KMS-11 (cell line): ENCODE results near the gene ARHGEF6.

ENCODE experiments used
- H2AFZ ChIP-seq: fragments of 200-600 bp; sonication (generic); 2 replicates; pipeline ENCODE4 v1.6.1; 2016; ENCODE audit warnings: antibody characterized with exemption, mixed run types, low read depth
- H3K27ac ChIP-seq: fragments of 200-600 bp; sonication (generic); 2 replicates; pipeline ENCODE4 v1.6.1; 2016; ENCODE audit warnings: mild to moderate bottlenecking, mixed run types
- H3K27me3 ChIP-seq: fragments of 200-600 bp; sonication (generic); 2 replicates; pipeline ENCODE4 v1.6.1; 2017; ENCODE audit warnings: mild to moderate bottlenecking, low read depth, mixed run types, moderate library complexity; ENCODE audit not compliant: insufficient read depth
- H3K36me3 ChIP-seq: fragments of 200-600 bp; sonication (generic); 2 replicates; pipeline ENCODE4 v1.6.1; 2017; ENCODE audit warnings: mild to moderate bottlenecking, mixed run types; ENCODE audit not compliant: insufficient read depth
- H3K4me1 ChIP-seq: fragments of 200-600 bp; sonication (generic); 2 replicates; pipeline ENCODE4 v1.6.1; 2016; ENCODE audit warnings: mild to moderate bottlenecking, low read depth, mixed run types; ENCODE audit not compliant: poor library complexity, severe bottlenecking
- H3K4me2 ChIP-seq: fragments of 200-600 bp; sonication (generic); 2 replicates; pipeline ENCODE4 v1.7.0; 2016; ENCODE audit warnings: mild to moderate bottlenecking, mixed run types
- H3K4me3 ChIP-seq: fragments of 200-600 bp; sonication (generic); IDR thresholded peaks from 2 replicates; pipeline ENCODE4 v1.6.1; 2017; ENCODE audit warnings: low read depth, low read length, mixed read lengths; ENCODE audit not compliant: insufficient read depth
- H3K79me2 ChIP-seq: fragments of 200-600 bp; sonication (generic); 2 replicates; pipeline ENCODE4 v1.6.1; 2016; ENCODE audit warnings: low read depth, mixed run types; ENCODE audit not compliant: insufficient read depth
- H3K9ac ChIP-seq: fragments of 200-600 bp; sonication (generic); 2 replicates; pipeline ENCODE4 v1.6.1; 2016; ENCODE audit warnings: mild to moderate bottlenecking, mixed run types
- H4K20me1 ChIP-seq: fragments of 200-600 bp; sonication (generic); 2 replicates; pipeline ENCODE4 v1.6.1; 2016; ENCODE audit warnings: mild to moderate bottlenecking, mixed run types; ENCODE audit not compliant: insufficient read depth
- TF ChIP-seq, protein P1 (sequence below): fragments of 200-600 bp; sonication (generic); conservative IDR thresholded peaks from 2 replicates; pipeline ENCODE4 v1.6.1; 2017; ENCODE audit warnings: low read depth, mild to moderate bottlenecking, antibody characterized with exemption, low read length, moderate library complexity, mixed read lengths

The ARHGEF6 gene

GRCh38 chrX:136636121-136636520, 144.6 kb downstream of the ARHGEF6 start:
- H4K20me1 ChIP-seq = no peaks in the 10 kb centered on the region
- no peaks in the 10 kb centered on the region for H3K36me3 ChIP-seq
- no peak overlapping the region for H3K27ac ChIP-seq
- no peak overlapping the region for H3K4me3 ChIP-seq
- H2AFZ ChIP-seq = no peak overlapping the region
- H3K79me2 ChIP-seq = no peaks in the 10 kb centered on the region
- no peak overlapping the region for H3K4me2 ChIP-seq
- no peaks in the 10 kb centered on the region for H3K4me1 ChIP-seq
- no peaks in the 10 kb centered on the region for H3K27me3 ChIP-seq
- TF ChIP-seq, protein P1, sequence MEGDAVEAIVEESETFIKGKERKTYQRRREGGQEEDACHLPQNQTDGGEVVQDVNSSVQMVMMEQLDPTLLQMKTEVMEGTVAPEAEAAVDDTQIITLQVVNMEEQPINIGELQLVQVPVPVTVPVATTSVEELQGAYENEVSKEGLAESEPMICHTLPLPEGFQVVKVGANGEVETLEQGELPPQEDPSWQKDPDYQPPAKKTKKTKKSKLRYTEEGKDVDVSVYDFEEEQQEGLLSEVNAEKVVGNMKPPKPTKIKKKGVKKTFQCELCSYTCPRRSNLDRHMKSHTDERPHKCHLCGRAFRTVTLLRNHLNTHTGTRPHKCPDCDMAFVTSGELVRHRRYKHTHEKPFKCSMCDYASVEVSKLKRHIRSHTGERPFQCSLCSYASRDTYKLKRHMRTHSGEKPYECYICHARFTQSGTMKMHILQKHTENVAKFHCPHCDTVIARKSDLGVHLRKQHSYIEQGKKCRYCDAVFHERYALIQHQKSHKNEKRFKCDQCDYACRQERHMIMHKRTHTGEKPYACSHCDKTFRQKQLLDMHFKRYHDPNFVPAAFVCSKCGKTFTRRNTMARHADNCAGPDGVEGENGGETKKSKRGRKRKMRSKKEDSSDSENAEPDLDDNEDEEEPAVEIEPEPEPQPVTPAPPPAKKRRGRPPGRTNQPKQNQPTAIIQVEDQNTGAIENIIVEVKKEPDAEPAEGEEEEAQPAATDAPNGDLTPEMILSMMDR = no peak
- H3K9ac ChIP-seq = no peak overlapping the region

DNA sequence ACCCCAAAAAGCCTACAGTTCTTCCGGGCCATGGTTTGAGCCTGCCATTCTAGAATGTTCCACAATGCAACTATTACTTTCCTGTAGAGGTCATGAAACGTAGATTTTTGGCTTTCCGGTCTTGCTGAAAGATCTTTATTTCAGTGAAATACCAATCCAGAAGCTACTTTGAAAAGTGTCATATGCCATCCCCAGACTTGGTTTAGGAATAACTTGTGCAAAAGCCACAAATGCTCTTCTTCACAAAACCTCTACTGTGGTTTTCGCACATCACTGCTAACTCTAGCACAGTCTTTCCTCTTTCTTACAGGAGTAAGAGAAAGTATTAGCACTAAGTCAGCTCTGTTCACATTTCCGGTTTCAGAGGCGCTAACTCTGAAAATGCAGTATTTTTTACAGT, 145.5 kb downstream of the ARHGEF6 start:
- TF ChIP-seq, protein P1 = no peak

DNA sequence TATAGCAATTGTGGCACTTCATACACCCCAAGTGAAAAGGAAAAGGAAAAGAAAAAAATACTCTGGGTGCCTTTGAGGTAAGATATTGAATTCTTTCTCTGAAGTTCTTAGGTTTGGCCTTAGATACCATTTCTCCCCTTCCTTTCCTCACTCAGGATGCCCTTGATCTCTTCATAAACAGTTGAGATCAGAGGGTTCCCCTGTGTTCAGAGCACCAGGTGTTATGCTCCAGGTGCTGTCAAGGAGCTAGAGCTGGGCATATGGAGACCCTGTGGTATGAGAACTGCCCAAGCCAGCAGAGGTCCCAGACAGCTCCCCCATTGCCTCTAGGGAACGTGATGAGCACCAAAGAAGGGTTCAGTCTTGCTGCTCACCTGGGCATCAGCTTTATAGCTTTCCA, 149.9 kb downstream of the ARHGEF6 start:
- Histone ChIP-seq H3K4me2 (no peak overlapping the region), H3K9ac (no peak overlapping the region), H3K4me1 (no peaks in the 10 kb centered on the region), H3K4me3 (no peak overlapping the region), H3K36me3 (no peaks in the 10 kb centered on the region), H3K27ac (no peak overlapping the region), H3K79me2 (no peaks in the 10 kb centered on the region), H3K27me3 (no peaks in the 10 kb centered on the region), H2AFZ (no peak overlapping the region), H4K20me1 (no peaks in the 10 kb centered on the region)
- TF ChIP-seq, protein P1 = no peak

More for the DNA sequence above, 145.5 kb downstream of the ARHGEF6 start:
- no peaks in the 10 kb centered on the region for H4K20me1 ChIP-seq
- no peaks in the 10 kb centered on the region for H3K4me1 ChIP-seq
- no peak overlapping the region for H3K4me3 ChIP-seq
- H3K79me2 ChIP-seq = no peaks in the 10 kb centered on the region
- H3K27me3 ChIP-seq = no peaks in the 10 kb centered on the region
- no peak overlapping the region for H3K27ac ChIP-seq
- no peak overlapping the region for H2AFZ ChIP-seq
- no peak overlapping the region for H3K9ac ChIP-seq
- H3K4me2 ChIP-seq = no peak overlapping the region
- no peaks in the 10 kb centered on the region for H3K36me3 ChIP-seq

GRCh38 chrX:136629084-136629750, 151.5 kb downstream of the ARHGEF6 start:
- H3K79me2 ChIP-seq = no peaks in the 10 kb centered on the region
- TF ChIP-seq, protein P1 = no peak
- no peak overlapping the region for H3K4me2 ChIP-seq
- H2AFZ ChIP-seq = no peak overlapping the region
- no peaks in the 10 kb centered on the region for H3K36me3 ChIP-seq
- no peak overlapping the region for H3K4me3 ChIP-seq
- H4K20me1 ChIP-seq = no peaks in the 10 kb centered on the region
- H3K27me3 ChIP-seq = no peaks in the 10 kb centered on the region
- H3K4me1 ChIP-seq = no peaks in the 10 kb centered on the region
- H3K27ac ChIP-seq = no peak overlapping the region
- no peak overlapping the region for H3K9ac ChIP-seq
